Upper lobe of right lung (tissue), 1 donor: ENCODE measurements around the gene CCL4L2. TPM values are rescaled to one million over a fixed set of nuclear protein-coding genes. Genes with fewer than 3 reads are reported as not detected.
"Not testable (repeated sequence)": the region's sequence is repeated elsewhere in the genome, so short reads cannot be mapped to it uniquely, and the experiment has no call there.

Source experiments
- ATAC-seq: fragments of 200-7000 bp; cut with Tn5 transposase; one replicate; pipeline ENCODE4 v1.9.1; 2020; ENCODE audit warnings: mild to moderate bottlenecking, moderate library complexity
- DNase-seq: peaks from one replicate; pipeline ENCODE4 v3.0.0-alpha.2; 2020
- H3K27ac ChIP-seq: fragments of 200-600 bp; one replicate; pipeline ENCODE4 v1.8.0; 2022
- H3K27me3 ChIP-seq: fragments of 200-600 bp; one replicate; pipeline ENCODE4 v1.8.0; 2022; ENCODE audit warnings: mild to moderate bottlenecking
- H3K36me3 ChIP-seq: fragments of 200-600 bp; one replicate; pipeline ENCODE4 v1.8.0; 2022
- H3K4me1 ChIP-seq: fragments of 200-600 bp; one replicate; pipeline ENCODE4 v1.8.0; 2022
- H3K4me3 ChIP-seq: fragments of 200-600 bp; one replicate; pipeline ENCODE4 v1.8.0; 2022; ENCODE audit warnings: mild to moderate bottlenecking
- H3K9me3 ChIP-seq: fragments of 200-600 bp; one replicate; pipeline ENCODE4 v1.8.0; 2022
- intact Hi-C: fragments of 100-400 bp; cut with DNase I; formaldehyde crosslinking; loops from one replicate; pipeline ENCODE4 v1.11.0; 2022
- total RNA-seq: library from RNA; stranded (reverse); fragmentation: NEBNext Ultra II Directional; extraction: Animal tissue kit (Norgen Biotek cat#: 25700); gene quantifications from one replicate; pipeline ENCODE4 v1.2.1, GENCODE V29; 2021
- donor health status: DM: no; HTN: yes; CAD: no; lungs with severe emphysema.

The CCL4L2 gene
- total RNA-seq, 1 donor from 2014 or later = 4.5 TPM

- H3K9me3 ChIP-seq, intact Hi-C loops, H3K4me1 ChIP-seq, H3K4me3 ChIP-seq, H3K36me3 ChIP-seq, H3K27ac ChIP-seq, DNase-seq, ATAC-seq, H3K27me3 ChIP-seq: not testable (repeated sequence)
Observed at GRCh38 chr17:36220737-36221580, 10.1 kb downstream of the CCL4L2 start.

DNA sequence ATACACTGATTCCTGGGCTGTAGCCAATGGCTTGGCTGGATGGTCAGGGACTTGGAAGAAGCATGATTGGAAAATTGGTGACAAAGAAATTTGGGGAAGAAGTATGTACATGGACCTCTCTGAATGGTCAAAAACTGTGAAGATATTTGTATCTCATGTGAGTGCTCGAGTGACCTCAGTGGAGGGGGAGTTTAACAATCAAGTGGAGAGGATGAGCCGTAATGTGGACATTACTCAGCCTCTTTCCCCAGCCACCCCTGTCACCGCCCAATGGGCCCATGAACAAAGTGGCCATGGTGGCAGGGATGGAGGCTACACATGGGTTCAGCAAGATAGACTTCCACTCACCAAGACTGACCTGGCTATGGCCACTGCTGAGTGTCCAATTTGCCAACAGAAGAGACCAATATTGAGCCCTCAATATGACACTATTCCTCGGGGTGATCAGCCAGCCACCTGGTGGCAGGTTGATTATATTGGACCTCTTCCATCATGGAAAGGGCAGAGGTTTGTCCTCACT, 10.8 kb downstream of the CCL4L2 start:
- H3K4me1 ChIP-seq, H3K36me3 ChIP-seq, intact Hi-C loops, DNase-seq, ATAC-seq, H3K27me3 ChIP-seq, H3K27ac ChIP-seq, H3K9me3 ChIP-seq, H3K4me3 ChIP-seq: not testable (repeated sequence)

- H3K4me1 ChIP-seq, H3K4me3 ChIP-seq, DNase-seq, H3K36me3 ChIP-seq, ATAC-seq, H3K27ac ChIP-seq, H3K9me3 ChIP-seq, intact Hi-C loops, H3K27me3 ChIP-seq: not testable (repeated sequence)
Observed at GRCh38 chr17:36222967-36223366, 12.1 kb downstream of the CCL4L2 start.

DNA sequence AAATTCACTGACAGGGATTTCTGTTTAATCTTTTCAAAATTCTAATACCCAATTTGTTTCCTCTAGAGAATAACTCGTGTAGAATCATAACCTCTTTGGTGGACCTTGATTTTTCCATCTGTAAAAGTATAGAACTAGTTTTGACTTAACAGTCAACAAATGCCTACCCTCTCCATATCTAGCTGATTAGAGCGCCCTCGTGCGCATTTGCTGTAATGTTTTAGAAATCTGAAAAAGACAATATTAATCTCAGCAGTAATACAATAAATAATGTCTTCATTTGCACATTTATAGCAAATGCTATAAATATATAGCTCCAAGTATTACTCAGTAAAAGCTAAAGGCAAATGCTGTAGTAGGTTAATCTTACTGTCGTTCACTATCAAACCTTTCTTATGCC, 18.8 kb downstream of the CCL4L2 start:
- H3K4me3 ChIP-seq, H3K9me3 ChIP-seq, intact Hi-C loops, H3K4me1 ChIP-seq, H3K27me3 ChIP-seq, DNase-seq, H3K27ac ChIP-seq, ATAC-seq, H3K36me3 ChIP-seq: not testable (repeated sequence)

GRCh38 chr17:36242046-36242445, 31.2 kb downstream of the CCL4L2 start:
- intact Hi-C loops, H3K27ac ChIP-seq, H3K27me3 ChIP-seq, H3K36me3 ChIP-seq, H3K4me1 ChIP-seq, H3K4me3 ChIP-seq, ATAC-seq, H3K9me3 ChIP-seq: not testable (repeated sequence)
- DNase-seq = peak; percentile 61

Other genes starting within 250 kb of the CCL4L2 start
- gene CCL16, start 229.6 kb upstream of the CCL4L2 start, total RNA-seq = 0.58 TPM
- gene CCL14, start 224.3 kb upstream of the CCL4L2 start, total RNA-seq = 110 TPM
- 1.3 TPM for gene CCL15, start 209.5 kb upstream of the CCL4L2 start, total RNA-seq
- 26.5 TPM for gene CCL23, start 193.1 kb upstream of the CCL4L2 start, total RNA-seq
- 31.9 TPM for gene CCL18, start 146.8 kb upstream of the CCL4L2 start, total RNA-seq
- gene CCL3, start 120.9 kb upstream of the CCL4L2 start, total RNA-seq = 9.9 TPM
- gene CCL4, start 107.2 kb upstream of the CCL4L2 start, total RNA-seq = 12.5 TPM
- 8.2 TPM for gene TBC1D3B, start 34.4 kb upstream of the CCL4L2 start, total RNA-seq
- 0.72 TPM for gene CCL3L1, start 14.3 kb upstream of the CCL4L2 start, total RNA-seq
- 0.72 TPM for gene TBC1D3I, start 53.5 kb downstream of the CCL4L2 start, total RNA-seq
- gene TBC1D3G, start 112.8 kb downstream of the CCL4L2 start, total RNA-seq = not detected
- not detected for gene TBC1D3H, start 177.4 kb downstream of the CCL4L2 start, total RNA-seq